GM12875 (cell line): Measurements from ENCODE around the gene EBF4.

Source experiments
- H3K4me3 ChIP-seq: one replicate; pipeline ENCODE4 v1.5.1; 2011; ENCODE audit warnings: low read depth, low read length, control low read depth
- TF ChIP-seq, protein P1 (sequence below): IDR thresholded peaks from 2 replicates; pipeline ENCODE4 v1.5.1; 2011; ENCODE audit warnings: low read depth, mild to moderate bottlenecking, control low read depth, inconsistent platforms, low read length, moderate library complexity, borderline replicate concordance; ENCODE audit not compliant: insufficient read depth

The EBF4 gene

DNA sequence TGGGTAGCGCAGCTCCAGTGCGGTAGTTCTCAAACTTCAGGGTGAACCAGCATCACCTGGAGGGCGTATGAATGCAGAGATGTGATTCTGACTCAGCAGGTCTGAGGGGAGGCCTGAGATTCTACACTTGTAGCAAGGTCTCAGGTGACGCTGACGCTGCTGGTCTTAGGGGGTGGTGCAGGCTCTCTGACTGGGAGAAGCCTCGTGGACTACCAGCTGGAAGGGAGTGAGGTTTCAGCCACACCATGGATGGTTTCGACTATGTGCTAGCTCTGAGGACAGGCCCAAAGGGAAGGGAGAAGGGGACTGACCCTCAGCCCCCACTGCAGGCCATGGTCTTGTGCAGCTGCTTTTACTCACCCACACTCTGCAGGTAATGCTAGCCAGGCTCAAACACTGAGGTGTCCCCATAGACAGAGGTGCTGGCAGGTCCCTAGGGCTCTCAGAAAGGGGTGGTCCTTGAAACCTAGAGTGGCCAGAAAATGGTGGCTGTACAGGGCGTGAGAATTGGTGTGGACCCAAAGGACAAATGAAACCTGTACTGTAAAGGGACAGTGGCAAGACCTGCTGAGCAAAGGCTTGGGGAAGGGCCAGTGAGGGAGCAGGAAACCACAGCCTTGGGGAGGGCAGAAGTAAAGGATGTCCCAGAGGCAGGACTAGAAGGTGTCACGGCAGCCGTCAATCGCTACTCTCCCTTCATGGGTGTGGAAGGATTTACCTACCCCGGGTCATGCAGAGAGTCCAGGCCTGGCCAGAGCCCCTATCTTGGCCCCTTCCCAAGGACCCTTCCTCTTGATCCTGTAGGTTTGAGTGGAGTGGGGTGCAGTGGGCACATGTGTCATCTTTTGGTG, 52.7 kb downstream of the EBF4 start:
- no peak overlapping the region for H3K4me3 ChIP-seq
- TF ChIP-seq, protein P1, sequence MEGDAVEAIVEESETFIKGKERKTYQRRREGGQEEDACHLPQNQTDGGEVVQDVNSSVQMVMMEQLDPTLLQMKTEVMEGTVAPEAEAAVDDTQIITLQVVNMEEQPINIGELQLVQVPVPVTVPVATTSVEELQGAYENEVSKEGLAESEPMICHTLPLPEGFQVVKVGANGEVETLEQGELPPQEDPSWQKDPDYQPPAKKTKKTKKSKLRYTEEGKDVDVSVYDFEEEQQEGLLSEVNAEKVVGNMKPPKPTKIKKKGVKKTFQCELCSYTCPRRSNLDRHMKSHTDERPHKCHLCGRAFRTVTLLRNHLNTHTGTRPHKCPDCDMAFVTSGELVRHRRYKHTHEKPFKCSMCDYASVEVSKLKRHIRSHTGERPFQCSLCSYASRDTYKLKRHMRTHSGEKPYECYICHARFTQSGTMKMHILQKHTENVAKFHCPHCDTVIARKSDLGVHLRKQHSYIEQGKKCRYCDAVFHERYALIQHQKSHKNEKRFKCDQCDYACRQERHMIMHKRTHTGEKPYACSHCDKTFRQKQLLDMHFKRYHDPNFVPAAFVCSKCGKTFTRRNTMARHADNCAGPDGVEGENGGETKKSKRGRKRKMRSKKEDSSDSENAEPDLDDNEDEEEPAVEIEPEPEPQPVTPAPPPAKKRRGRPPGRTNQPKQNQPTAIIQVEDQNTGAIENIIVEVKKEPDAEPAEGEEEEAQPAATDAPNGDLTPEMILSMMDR = no peak

DNA sequence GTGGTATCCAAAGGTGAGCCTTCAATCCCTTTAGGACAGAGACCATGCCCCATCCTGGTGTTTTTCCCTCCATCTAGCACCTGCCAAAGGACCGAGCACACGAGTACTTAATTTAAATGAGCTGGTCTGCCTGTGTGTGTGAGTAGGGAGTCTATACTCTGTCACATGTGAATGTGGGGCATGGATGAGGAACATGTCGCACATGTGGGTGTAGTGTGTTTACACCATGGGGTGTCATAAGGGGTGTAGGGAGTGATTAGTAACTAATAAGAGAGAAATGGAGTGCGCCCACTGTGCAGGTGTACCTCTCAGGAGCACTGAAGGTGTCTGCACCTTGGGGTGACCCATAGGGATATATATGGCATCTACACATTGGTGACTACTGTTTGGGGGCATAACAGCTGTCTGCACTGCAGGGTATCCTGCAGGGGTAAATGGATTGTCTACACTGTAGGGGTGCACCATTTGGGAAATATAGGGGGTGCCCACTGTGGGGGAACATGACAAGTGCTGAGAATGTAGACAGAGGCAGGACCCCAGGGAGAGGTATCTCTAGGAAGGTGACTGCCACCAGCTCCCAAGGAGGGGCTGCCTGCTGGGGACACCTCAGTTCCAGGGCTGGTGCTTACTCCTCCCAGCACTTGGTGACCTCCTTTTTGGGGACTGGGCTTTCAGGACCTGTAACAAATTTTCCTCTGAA, 53.5 kb downstream of the EBF4 start:
- no peak overlapping the region for H3K4me3 ChIP-seq
- TF ChIP-seq, protein P1 = no peak

DNA sequence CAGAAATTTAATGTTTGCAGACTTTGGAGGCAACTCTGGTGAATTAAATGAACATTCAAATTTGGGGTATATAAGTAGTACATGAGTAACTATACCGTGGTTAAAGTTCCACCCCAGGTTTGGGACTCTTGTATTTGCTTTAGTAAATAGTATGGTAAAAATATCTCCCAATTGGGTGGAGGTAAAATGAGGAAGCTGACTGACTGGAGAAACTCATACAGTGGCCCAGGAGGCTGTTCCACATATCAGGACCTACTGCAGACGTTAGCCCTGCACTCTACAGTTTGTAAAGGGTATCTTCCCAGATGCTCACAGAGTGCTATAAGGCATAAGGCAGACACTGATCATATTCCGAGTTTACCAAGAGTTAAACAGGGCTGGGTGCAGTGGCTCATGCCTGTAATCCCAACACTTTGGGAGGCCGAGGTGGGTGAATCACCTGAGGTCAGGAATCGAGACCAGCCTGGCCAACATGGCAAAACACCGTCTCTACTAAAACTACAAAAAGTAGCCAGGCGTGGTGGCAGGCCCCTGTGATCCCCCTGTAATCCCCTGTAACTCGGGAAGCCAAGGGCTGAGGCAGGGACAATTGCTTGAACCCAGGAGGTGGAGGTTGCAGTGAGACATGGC, 54.2 kb downstream of the EBF4 start:
- no peak overlapping the region for H3K4me3 ChIP-seq
- TF ChIP-seq, protein P1 = no peak

DNA sequence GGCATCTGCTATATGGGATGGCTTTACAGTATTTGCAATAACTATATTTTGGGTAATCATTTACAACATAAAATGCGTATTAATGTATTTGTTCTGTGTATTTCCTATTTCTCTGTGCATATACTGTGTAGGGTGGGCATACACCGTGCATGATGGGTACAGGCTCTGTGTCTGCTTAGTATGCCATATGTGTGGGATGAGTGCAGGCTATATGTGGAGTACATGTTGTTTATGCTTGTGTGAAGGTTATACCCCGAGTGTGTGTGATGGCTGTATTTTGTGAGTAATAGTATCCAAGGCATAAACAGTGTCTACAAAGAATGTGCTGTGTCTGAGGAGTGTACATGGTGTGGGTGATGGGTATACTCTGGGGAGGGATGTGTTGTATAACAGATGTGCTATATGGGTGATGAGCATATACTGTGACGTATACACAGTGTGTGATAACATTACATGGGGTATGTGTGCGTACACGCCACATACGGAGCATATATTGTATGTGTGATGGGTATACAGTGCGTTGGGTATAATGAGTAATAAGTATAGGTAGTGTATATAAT, 55.2 kb downstream of the EBF4 start:
- TF ChIP-seq, protein P1 = no peak
- no peak overlapping the region for H3K4me3 ChIP-seq

DNA sequence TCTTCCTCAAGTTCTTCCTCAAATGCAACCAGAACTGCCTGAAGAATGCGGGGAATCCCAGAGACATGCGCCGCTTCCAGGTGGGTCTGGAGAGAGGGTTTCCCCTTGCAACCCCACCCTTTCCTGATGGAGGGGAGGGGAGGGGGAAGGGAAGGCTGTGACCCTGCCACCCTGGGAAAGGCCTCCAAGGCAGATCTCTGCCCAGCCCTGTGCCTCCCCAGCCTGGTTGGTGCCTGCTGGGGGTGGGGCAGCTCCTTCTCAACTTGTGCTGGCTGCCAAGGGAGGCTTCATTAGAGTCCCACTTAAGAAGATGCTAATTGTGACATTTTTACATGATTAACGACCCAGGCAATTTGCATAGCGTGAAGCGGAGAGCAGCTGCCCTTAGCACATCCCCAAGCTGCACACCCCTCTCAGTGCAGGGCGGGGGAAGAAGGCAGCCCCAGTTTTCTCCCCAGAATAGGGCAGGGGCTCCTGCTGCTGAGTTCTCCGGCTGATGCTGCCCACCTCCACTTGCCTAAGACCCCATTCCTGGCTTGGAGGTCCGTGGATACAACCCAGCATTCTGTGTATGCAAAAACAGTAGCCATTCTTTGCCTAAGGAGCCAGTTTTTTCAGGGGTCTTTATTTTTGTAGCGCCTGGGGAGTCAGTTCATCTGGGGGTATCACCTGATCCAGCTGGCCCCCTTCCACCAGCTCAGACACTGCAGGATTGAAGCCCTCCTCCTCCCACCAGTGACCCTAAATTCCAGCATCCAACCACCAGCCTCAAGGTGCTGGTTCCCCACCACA, 56.2 kb downstream of the EBF4 start:
- TF ChIP-seq, protein P1 = no peak
- no peak overlapping the region for H3K4me3 ChIP-seq

DNA sequence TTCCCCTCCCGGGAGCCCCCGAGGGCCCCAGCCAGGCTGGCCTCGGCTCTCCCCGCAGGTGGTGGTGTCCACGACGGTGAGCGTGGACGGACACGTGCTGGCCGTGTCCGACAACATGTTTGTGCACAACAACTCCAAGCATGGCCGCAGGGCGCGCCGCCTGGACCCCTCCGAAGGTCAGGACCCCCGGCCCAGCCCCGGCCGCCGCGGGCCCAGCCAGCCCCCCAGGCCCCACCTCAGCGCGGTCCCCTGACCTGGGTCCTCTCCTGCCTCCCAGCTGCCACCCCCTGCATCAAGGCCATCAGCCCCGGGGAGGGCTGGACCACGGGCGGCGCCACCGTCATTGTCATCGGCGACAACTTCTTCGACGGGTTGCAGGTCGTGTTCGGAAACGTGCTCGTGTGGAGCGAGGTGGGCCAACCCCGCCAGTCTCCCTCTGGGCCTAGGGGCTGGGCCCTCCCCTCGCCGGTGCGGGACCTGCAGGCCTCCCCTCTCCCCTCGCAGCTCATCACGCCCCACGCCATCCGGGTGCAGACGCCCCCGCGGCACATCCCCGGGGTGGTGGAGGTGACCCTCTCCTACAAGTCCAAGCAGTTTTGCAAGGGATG, 56.9 kb downstream of the EBF4 start:
- TF ChIP-seq, protein P1 = no peak
- no peak overlapping the region for H3K4me3 ChIP-seq
